Stimulated activated CD8-positive, alpha-beta memory T cell treated with anti-CD3 and anti-CD28 coated beads, Interleukin-12 subunit alpha, Interleukin-12 subunit beta, amount 100 ng/mL, for 24 hours (primary cell): ENCODE measurements around the gene RDX.
"Not testable (repeated sequence)": the region's sequence is repeated elsewhere in the genome, so short reads cannot be mapped to it uniquely, and the experiment has no call there.

Source experiments
- DNase-seq: peaks from one replicate; pipeline ENCODE4 v3.0.0-alpha.2; 2020; ENCODE audit errors: extremely low read depth

Gene RDX

DNA sequence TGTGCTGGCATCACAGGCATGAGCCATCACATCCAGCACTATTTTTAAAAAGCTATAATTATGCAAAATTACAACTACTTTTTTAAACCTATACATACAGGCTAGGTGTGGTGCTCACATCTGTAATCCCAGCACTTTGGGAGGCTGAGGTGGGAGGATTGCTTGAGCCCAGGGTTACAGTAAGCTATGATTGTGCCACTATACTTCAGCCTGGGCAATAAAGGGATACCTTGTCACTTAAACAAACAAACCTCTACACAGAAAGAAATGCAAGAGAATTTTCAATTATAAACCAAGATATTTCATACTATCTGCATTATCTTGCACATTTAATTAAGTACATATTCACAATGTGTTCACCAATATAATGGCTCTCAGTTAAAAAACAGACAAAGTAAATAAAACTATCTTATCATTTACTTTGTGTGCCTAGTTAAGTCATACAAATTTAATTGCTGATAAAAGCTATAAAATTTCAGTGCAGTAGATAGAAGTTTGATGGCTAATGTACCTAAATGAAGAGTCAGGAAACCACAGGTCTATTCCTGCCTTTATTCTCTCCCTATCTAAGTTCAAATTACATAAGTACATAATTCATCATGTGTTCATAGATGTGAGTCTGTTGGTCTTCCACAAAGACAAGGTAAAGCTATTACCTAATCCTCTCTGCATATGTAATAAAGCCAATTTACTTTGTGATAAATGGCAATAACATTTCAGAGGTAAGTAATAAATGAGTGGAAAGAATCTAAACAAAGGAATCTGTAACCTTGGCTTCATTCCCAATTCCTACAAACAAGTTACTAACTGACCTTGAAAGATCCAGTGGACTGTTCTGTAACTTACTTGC lies 9.0 kb upstream of the RDX start:
- DNase-seq: no peak

DNA sequence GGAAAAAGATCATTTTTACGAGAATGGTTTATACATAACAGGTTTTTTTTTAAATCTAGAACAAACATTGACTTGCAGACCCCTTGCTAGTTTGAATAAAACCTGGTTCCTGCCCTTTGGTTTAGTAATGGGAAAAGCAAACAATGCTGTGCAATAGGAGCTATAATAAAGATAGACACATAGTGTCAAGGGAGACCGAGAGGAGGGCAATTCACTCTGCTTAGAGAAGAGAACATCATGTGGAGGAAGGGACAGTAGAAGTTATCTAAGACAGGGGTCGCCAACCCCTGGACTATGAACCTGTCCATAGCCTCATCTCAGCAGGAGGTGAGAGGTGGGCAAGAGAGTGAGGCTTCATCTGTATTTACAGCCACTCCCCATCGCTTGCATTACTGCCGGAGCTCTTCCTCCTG lies 7.0 kb upstream of the RDX start:
- DNase-seq: no peak

- no peak for DNase-seq
Measured at GRCh38 chr11:110301577-110301976, 5.2 kb upstream of the RDX start.

- no peak for DNase-seq
Measured at GRCh38 chr11:110301032-110301431, 4.6 kb upstream of the RDX start.

DNA sequence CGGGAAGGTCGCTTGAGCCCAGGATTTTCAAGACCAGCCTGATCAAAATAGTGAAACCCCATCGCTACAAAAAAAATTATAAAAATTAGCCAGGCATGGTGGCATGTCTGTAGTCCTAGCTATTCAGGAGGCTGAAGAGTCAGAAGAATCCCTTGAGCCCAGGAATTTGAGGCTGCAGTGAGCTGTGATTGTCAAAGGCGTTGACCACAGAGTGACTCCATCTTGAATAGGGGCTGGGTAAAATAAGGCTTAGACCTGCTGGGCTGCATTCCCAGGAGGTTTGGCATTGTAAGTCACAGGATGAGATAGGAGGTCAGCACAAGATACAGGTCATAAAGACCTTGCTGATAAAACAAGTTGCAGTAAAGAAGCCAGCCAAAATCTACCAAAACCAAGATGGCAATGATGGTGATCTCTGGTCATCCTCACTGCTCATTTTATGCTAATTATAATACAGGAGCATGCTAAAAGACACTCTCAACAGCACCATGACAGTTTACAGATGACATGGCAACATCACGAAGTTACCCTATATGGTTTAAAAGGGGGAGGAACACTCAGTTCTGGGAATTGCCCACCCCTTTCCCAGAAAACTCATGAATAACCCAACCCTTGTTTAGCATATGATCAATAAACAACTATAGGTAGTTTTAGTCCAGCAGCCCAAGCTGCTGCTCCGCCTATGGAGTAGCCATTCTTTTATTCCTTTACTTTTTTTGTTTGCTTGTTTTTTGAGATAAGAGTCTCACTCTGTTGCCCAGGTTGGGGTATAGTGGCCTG lies 2.8 kb upstream of the RDX start:
- no peak for DNase-seq

DNA sequence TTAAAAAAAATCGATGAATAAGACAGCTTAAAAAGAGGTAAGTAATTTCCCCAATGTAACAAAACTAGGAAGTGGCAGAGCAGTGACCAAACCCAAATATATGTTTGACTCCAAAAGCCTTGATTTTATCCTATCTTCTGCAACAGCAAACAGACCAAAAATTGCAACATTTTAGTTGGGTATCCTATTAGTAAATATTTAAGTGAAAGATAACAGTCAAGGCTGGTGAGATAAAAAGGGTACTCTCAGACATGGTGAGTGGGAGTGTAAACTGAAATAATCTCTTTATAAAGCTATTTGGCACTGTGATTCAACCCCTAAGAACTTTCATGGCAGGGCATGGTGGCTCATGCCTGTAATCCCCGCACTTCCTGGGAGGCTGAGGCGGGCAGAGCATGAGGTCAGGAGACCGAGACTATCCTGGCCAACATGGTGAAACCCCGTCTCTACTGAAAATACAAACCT lies 1.9 kb upstream of the RDX start:
- no peak for DNase-seq

DNA sequence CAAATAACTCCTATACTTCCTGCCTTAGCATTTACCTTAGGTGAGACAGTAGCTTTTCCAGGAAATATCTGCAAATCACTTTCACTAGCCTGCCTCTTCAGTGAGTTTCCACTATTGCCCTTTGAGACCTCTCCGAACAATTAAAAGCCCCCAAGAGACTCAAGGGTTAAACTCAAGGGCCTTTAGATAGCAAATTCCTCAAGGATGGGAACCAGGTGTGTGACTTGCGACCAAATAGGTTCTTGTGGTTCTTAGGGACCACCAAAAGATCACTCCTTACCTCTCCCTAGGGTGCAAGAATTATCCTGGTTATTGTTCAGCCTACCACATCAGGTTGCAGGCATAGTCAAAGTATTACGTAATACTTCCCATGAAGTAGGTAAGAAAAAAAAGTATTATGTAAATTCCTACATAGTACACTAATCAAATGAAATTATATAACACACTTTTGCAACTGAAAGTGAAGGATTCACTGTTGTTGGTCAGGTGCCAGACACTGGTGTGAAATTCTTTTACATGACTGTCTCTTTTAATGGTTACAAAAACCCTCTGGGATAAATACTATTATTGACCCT lies 1.4 kb upstream of the RDX start:
- no peak for DNase-seq

DNA sequence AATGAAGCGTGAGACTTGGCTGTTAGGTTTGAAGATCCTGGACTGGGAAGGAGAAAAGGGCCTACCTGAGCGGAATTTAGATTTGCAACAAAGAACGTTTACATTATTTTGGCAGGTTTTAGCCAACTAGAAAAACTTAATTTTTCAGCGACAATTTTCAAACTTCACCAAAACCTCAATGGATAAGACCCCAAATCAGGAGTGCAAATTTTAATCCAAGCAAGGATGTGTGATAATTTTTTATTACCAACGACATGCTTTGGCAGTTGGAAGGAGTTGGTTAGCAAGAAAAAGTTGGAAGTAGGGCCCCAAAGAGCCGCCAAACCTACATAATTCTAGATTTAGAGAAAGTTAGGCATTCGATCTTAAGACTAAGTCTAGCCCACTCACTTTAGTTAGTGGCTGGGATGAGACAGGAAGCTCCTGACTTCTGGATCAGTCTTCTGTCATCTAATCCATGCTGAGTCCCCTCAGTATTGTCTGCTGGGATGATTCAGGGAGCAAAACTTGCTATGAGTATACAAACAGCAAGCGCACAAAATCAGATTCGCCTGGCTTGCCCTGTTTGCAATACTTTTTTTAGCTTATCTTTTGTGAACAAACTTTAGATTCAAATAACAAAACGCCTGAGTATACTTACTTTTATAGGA lies 787 bp upstream of the RDX start:
- no peak for DNase-seq

GRCh38 chr11:110295531-110296225 lies 736 bp downstream of the RDX start:
- DNase-seq: no peak

- DNase-seq: no peak
Measured at GRCh38 chr11:110295086-110295485, 1.3 kb downstream of the RDX start.

DNA sequence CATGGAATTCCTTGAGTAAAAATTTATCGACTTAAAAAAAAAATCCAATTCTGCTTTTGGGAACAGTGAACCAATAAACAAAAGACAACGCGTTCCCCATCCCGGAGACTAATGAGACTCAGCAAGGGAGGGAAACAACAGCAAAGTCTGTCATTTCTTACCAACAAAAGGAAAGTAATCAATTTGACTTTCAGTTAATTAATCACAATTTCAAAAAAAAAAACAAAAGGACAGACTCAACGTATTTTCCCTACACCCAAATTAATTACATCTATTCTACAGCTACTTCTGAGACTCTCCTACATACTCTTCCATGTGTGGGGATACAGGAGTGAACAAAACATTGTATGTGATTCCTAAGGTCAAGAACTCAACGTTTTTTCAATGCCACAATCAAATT lies 1.9 kb downstream of the RDX start:
- no peak for DNase-seq

DNA sequence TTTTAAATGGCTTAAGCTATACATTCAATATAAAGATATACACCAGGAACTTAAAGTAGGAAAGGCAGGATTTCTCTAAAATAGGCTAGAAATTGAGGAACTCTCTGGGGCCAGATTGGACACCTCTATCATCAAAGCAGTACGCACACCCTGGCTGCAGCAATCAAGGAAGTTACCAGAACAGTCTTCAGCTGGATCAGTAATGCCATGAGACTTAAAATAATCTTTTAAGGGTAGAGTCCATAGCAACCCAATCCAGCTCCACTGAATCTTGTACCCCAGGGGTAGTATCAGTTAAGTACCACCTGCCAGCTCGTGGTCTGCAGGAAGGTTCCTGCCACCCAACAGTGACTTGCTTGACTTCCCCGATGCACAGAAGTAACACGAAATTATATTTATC lies 3.0 kb downstream of the RDX start:
- DNase-seq: no peak

DNA sequence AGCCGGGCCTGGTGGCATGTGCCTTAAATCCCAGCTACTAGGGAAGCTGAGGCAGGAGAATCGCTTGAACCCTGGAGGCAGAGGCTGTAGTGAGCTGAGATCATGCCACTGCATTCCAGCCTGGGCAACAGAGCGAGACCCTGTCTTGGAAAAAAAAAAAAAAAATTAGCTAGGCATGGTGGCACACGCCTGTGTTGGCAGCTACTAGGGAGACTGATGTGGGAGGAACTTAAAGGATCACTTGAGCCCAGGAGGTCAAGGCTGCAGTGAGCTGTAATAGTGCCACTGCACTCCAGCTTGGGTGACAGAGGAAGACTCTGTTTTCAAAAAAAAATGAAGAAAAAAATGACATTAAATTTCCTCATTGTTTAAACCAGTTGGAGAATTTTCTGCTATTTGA lies 4.3 kb downstream of the RDX start:
- DNase-seq: not testable (repeated sequence)

DNA sequence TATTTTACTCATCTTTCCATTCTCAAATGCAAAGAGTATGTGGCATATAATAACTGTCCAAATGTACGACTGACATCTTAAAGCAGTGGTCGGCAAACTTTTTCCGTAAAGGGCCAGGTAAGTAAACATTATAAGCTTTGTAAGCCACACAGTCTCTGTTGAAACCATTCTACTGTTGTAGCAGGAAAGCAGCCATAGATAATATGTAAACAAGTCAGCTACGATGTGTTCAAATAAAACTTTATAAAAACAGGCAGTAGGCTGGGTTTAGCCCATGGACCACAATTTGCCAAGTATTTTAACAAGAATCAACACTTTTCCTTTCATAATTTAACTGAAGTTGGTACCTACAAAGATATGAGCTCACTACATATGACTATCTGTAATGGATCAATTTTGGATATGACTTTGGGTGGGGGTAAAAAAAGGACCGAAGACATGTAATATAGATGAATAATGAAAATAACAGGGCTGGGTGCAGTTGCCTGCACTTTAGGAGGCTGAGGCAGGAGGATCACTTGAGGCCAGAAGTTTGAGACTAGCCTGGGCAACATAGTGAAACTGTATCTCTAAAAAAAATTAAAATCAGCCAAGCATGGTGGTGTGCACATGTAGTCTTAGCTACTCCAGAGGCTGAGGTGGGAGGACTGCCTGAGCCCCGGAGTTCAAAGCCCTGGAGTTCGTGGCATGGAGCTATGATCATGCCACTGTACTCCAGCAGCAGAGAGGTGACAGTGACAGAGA lies 5.7 kb downstream of the RDX start:
- DNase-seq: no peak

DNA sequence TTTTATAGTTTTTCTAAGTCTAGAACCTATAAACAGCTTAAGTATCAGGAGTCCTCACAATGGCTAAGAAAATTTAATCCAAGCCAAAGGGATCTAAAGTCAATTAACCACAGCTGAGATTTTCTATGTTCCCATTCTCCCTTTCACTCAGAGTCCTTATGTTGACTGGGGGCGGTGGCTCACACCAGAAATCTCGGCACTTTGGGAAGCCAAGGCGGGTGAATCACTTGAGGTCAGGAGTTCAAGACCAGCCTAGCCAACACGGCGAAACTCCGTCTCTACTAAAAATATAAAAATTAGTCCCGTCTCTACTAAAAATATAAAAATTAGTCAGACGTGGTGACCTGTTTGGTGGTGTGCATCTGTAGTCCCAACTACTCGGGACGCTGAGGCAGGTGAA lies 6.9 kb downstream of the RDX start:
- no peak for DNase-seq

GRCh38 chr11:110287537-110287936 lies 8.9 kb downstream of the RDX start:
- no peak for DNase-seq

DNA sequence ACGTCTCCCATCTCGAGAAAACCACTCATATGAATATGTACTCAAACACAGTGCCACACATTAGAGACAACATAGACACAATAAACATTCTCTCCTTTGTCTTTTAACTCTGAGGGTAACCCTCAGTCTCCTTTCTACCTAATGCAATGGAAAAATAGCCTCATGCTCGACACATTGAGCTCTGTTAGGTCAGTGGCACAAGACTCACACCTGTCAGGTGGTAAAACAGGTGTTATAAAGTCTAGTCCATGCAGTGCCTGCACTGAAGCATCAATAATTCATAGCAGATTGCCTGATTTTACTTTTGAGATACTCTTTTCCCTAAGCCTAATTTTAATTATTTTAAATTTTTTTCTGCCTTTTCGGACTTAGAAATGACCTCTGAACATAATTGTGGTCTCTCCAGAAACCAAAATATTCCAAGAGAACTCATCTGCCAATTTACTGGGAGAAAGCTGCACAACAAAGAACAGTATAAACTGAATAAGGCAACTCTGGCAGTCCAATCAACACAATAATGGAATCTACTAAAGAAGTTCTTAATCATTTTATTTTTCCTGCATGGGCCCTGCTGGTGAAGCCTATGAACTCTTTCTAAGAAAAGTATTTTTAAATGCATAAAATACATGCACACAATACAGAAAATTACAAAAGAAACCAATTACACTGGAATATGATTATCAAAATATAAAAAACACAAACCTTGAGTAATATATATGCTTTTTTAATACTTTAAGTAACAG lies 9.9 kb downstream of the RDX start:
- no peak for DNase-seq

- DNase-seq: no peak
Measured at GRCh38 chr11:110283862-110284261, 12.6 kb downstream of the RDX start.

GRCh38 chr11:110280595-110280994 lies 15.8 kb downstream of the RDX start:
- DNase-seq: not testable (repeated sequence)

GRCh38 chr11:110279881-110280280 lies 16.5 kb downstream of the RDX start:
- no peak for DNase-seq
